ENCODE results near the gene AFAP1. TPM values are rescaled to one million over a fixed set of nuclear protein-coding genes. Genes with fewer than 3 reads are reported as not detected.

AFAP1 gene
- total RNA-seq, 1 experiment from 2014 or later, result 23.6 TPM

GRCh38 chr4:7752649-7753048 lies 187.0 kb downstream of the AFAP1 start (continued):
- TF ChIP-seq, protein P1, sequence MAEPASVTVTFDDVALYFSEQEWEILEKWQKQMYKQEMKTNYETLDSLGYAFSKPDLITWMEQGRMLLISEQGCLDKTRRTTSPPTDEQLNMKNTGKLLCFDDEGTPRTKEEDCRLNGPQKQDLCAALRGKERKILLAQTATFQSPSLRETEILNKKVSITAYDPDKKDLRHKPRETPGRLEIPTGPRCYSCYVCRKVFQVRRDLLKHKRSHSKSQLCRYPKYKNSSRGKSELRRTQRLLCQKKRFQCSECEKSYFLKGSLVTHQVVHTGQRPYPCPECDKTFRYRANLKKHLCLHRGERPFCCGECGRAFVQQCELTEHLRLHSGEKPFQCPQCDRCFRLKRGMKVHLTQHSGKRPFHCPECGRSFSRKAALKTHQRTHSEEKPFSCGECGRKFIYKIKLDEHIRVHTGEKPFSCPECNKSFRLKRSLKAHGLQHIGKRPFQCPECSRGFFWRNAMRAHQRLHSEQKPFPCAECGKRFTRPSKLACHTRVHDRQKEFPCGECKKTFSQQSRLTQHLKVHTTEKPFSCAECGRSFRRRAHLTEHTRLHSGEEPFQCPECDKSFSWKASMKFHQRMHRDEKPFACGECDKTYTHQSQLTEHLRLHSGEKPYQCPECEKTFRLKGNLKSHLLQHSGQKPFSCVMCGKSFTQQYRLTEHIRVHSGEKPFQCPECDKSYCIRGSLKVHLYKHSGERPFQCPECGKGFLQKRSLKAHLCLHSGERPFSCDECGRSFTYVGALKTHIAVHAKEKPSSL (CRISPR knock-in tag; conservative IDR thresholded peaks at IDR 0.05), result no peak
- TF ChIP-seq ZMAT4 (CRISPR knock-in tag; IDR thresholded peaks at IDR 0.05), result no peak
- no peak for TF ChIP-seq TEAD1 (CRISPR knock-in tag; IDR thresholded peaks at IDR 0.05)
- no peak for TF ChIP-seq ZNF317 (CRISPR knock-in tag; IDR thresholded peaks at IDR 0.05; ENCODE audit: borderline replicate concordance, low read depth)
- TF ChIP-seq ZSCAN18 (CRISPR knock-in tag; IDR thresholded peaks at IDR 0.05), result no peak
- TF ChIP-seq HMGXB4 (CRISPR knock-in tag; IDR thresholded peaks at IDR 0.05), result no peak
- TF ChIP-seq RORB (CRISPR knock-in tag; IDR thresholded peaks at IDR 0.05), result no peak
- no peak for TF ChIP-seq NR1H2 (CRISPR knock-in tag; IDR thresholded peaks at IDR 0.05)
- no peak for TF ChIP-seq CREM (CRISPR knock-in tag; IDR thresholded peaks at IDR 0.05)
- no peak for TF ChIP-seq PRRX2 (CRISPR knock-in tag; IDR thresholded peaks at IDR 0.05)
- TF ChIP-seq ESRRA (CRISPR knock-in tag; IDR thresholded peaks at IDR 0.05; ENCODE audit: borderline replicate concordance), result no peak
- no peak for TF ChIP-seq ZNF281 (CRISPR knock-in tag; IDR thresholded peaks at IDR 0.05)

DNA sequence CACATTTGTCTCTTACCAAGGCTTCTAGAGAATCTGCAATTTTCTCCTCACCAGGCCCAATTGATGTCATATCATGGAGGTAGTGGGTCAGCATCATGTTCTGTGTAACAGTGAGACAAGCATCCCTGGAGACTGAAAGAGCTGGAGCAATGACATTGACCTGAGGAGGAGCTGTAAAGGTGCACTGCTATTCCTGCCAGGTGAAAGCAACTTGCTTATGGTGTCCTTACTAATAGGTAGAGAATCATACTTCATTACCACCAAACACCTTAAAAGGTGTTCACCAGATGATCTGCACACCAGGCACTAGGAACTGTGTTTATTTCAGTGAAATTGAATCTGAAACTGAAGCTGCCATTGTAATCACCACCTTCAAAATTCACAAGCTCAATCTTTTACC lies 188.7 kb downstream of the AFAP1 start:
- Mint-ChIP-seq H3K4me3 (no peak overlapping the region), H3K36me3 (no peaks in the 10 kb centered on the region), H3K4me1 (no peaks in the 10 kb centered on the region), H3K9me3 (no peaks in the 10 kb centered on the region), H3K27ac (no peak overlapping the region), H3K27me3 (ENCODE audit: low read depth) (peaks cover 5% of the 10 kb centered on the region)
- ChIA-PET POLR2A (no interaction called here), CTCF (interaction anchor here (1.0 to 1.5 kb wide), 2 partner anchors 11 to 51 kb away, joined by 3 to 6 read pairs; no protein-coding TSS in a partner anchor)
- ATAC-seq (no peak), DNase-seq (ENCODE audit: low spot score) (no peak)
- no peak for TF ChIP-seq FOXK1 (CRISPR knock-in tag; IDR thresholded peaks at IDR 0.05)
- TF ChIP-seq FOXJ3 (CRISPR knock-in tag; IDR thresholded peaks at IDR 0.05; ENCODE audit: borderline replicate concordance), result no peak
- no peak for TF ChIP-seq ZNF423 (CRISPR knock-in tag; IDR thresholded peaks at IDR 0.05)
- TF ChIP-seq, protein P2, sequence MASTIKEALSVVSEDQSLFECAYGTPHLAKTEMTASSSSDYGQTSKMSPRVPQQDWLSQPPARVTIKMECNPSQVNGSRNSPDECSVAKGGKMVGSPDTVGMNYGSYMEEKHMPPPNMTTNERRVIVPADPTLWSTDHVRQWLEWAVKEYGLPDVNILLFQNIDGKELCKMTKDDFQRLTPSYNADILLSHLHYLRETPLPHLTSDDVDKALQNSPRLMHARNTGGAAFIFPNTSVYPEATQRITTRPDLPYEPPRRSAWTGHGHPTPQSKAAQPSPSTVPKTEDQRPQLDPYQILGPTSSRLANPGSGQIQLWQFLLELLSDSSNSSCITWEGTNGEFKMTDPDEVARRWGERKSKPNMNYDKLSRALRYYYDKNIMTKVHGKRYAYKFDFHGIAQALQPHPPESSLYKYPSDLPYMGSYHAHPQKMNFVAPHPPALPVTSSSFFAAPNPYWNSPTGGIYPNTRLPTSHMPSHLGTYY (CRISPR knock-in tag; IDR thresholded peaks at IDR 0.05), result no peak
- TF ChIP-seq RELA (CRISPR knock-in tag; IDR thresholded peaks at IDR 0.05; ENCODE audit: borderline replicate concordance), result no peak
- TF ChIP-seq TP53 (CRISPR knock-in tag; IDR thresholded peaks at IDR 0.05), result no peak
- no peak for TF ChIP-seq SP1 (CRISPR knock-in tag; conservative IDR thresholded peaks at IDR 0.05)
- no peak for TF ChIP-seq USF1 (CRISPR knock-in tag; IDR thresholded peaks at IDR 0.05)
- TF ChIP-seq CBFB (CRISPR knock-in tag; IDR thresholded peaks at IDR 0.05; ENCODE audit: low read depth), result no peak
- TF ChIP-seq ETV6 (CRISPR knock-in tag; IDR thresholded peaks at IDR 0.05), result no peak
- no peak for TF ChIP-seq NR3C1 (CRISPR knock-in tag; conservative IDR thresholded peaks at IDR 0.05; ENCODE audit: low read depth)
- no peak for TF ChIP-seq FOXP4 (CRISPR knock-in tag; IDR thresholded peaks at IDR 0.05)
- TF ChIP-seq ESRRA (CRISPR knock-in tag; IDR thresholded peaks at IDR 0.05; ENCODE audit: borderline replicate concordance), result no peak
- TF ChIP-seq CREM (CRISPR knock-in tag; IDR thresholded peaks at IDR 0.05), result no peak
